Sigmoid colon (tissue), 7 donors: ENCODE results near the gene UBQLNL. TPM values are rescaled to one million over a fixed set of nuclear protein-coding genes. Genes with fewer than 3 reads are reported as not detected.

Source experiments
- DNase-seq: peaks from one replicate; pipeline ENCODE4 v3.0.0-alpha.2; 2019
- H3K27ac ChIP-seq, 4 donors: fragments of 200-600 bp; sonication (generic); one replicate each; pipeline ENCODE4 v1.5.1; 2016 to 2019; ENCODE audit warnings: mild to moderate bottlenecking in 1 of 4
- H3K27me3 ChIP-seq, 3 donors: fragments of 200-600 bp; sonication (generic); one replicate each; pipeline ENCODE4 v1.5.1; 2019; ENCODE audit warnings: mild to moderate bottlenecking in 1 of 3
- H3K36me3 ChIP-seq, 4 donors: fragments of 200-600 bp; sonication (generic); one replicate each; pipeline ENCODE4 v1.5.1; 2016 to 2019
- H3K4me1 ChIP-seq, 4 donors: fragments of 200-600 bp; sonication (generic); one replicate each; pipeline ENCODE4 v1.5.1; 2017 to 2019
- H3K4me3 ChIP-seq, 4 donors: fragments of 200-600 bp; sonication (generic); one replicate each; pipeline ENCODE4 v1.5.1; 2017 to 2019; ENCODE audit warnings: mild to moderate bottlenecking in 2 of 4, moderate library complexity in 1 of 4
- H3K9me3 ChIP-seq, 4 donors: fragments of 200-600 bp in 3 of 4; sonication (generic) in 3 of 4; one replicate each; pipeline versions ENCODE4 v1.5.1 to v1.6.1; 2013 to 2019
- CTCF ChIP-seq, 4 experiments: fragments of 450-650 bp in 3 of 4; fragments of 200-600 bp in 1 of 4; IDR thresholded peaks; one replicate each; pipeline ENCODE4 v1.5.1; 2016 to 2019; ENCODE audit warnings: antibody characterized with exemption in 4 of 4, mild to moderate bottlenecking in 3 of 4, moderate library complexity in 2 of 4
- EP300 ChIP-seq, 4 donors: sonication (generic); formaldehyde crosslinking; IDR thresholded peaks; one replicate each; pipeline ENCODE4 v1.6.1; 2017; ENCODE audit warnings: antibody characterized with exemption in 4 of 4
- POLR2A ChIP-seq, 2 donors: fragments of 450-650 bp; IDR thresholded peaks; one replicate each; pipeline ENCODE4 v1.6.1; 2016; ENCODE audit warnings: antibody characterized with exemption in 2 of 2, mild to moderate bottlenecking in 2 of 2, moderate library complexity in 2 of 2
- POLR2AphosphoS5 ChIP-seq, 4 donors: sonication (generic); formaldehyde crosslinking; IDR thresholded peaks; one replicate each; pipeline ENCODE4 v1.6.1; 2017; ENCODE audit warnings: antibody characterized with exemption in 4 of 4
- WGBS, 2 donors: extraction: QIAGEN DNeasy Blood & Tissue Kit; methylation state at CpG; one replicate each; pipeline ENCODE4 v1.1.7; 2013; 5-methylcytosine and 5-hydroxymethylcytosine counted together
- intact Hi-C: fragments of 100-400 bp; cut with DNase I; formaldehyde crosslinking; loops from one replicate; pipeline ENCODE4 v1.15.1; 2023
- polyA plus RNA-seq, 3 donors: library from polyadenylated mRNA; stranded (reverse); fragments of 200-250 nt; gene quantifications; one replicate each; pipeline ENCODE4 v1.2.3, GENCODE V29; 2013
- total RNA-seq, 4 donors: library from RNA; depleted of rRNA; stranded (reverse); fragments of >200 nt; gene quantifications; one replicate each; pipeline ENCODE4 v1.1.0, GENCODE V29; 2016
- donor health status: healthy with polysubstance abuse.
- donor health status: Bipolar disorder and iron deficiency.
- donor health status: healthy.

Gene UBQLNL
- total and polyA plus RNA-seq, 7 donors, result 0.34 to 1.7 (median 0.54) TPM; not detected in 2

GRCh38 chr11:5488798-5489399 lies 27.6 kb downstream of the UBQLNL start:
- H3K36me3 ChIP-seq, result no peaks in the 10 kb centered on the region
- DNase-seq, result no peak
- intact Hi-C loops, result no loop called here
- H3K9me3 ChIP-seq, result no peaks in the 10 kb centered on the region
- 95 to 97% methylated on average over 4 of the region's 4 CpGs for WGBS, 2 donors
- H3K4me3 ChIP-seq, result no peak overlapping the region
- no peak overlapping the region for H3K27ac ChIP-seq
- H3K4me1 ChIP-seq, result no peaks in the 10 kb centered on the region
- H3K27me3 ChIP-seq, result no peaks in the 10 kb centered on the region
- TF ChIP-seq POLR2A (IDR thresholded peaks at IDR 0.05), result no peak
- TF ChIP-seq CTCF (IDR thresholded peaks at IDR 0.05), result no peak
- TF ChIP-seq EP300 (IDR thresholded peaks at IDR 0.05), result no peak
- TF ChIP-seq POLR2AphosphoS5 (IDR thresholded peaks at IDR 0.05), result no peak

GRCh38 chr11:5488385-5488784 lies 28.1 kb downstream of the UBQLNL start, which contains the start of gene OR52D1:
TSS of gene OR52D1 (plus strand) at chr11:5488685. CDS start at chr11:5488707, 22 bp downstream.
- TF ChIP-seq POLR2A (IDR thresholded peaks at IDR 0.05) (no peak), CTCF (IDR thresholded peaks at IDR 0.05) (no peak), EP300 (IDR thresholded peaks at IDR 0.05) (no peak), POLR2AphosphoS5 (IDR thresholded peaks at IDR 0.05) (no peak)
- no peak for DNase-seq
- no peak within 1 kb of the TSS for H3K4me3 ChIP-seq
- no peak within 1 kb of the TSS for H3K27ac ChIP-seq
- H3K36me3 ChIP-seq, result no peaks in the 10 kb centered on the region
- intact Hi-C loops, result no loop called here
- H3K4me1 ChIP-seq, result no peaks in the 10 kb centered on the region
- no peaks in the 10 kb centered on the region for H3K9me3 ChIP-seq
- no peaks in the 10 kb centered on the region for H3K27me3 ChIP-seq

- TF ChIP-seq CTCF (IDR thresholded peaks at IDR 0.05) (no peak), POLR2A (IDR thresholded peaks at IDR 0.05) (no peak)
- H3K27me3 ChIP-seq, result no peaks in the 10 kb centered on the region
- intact Hi-C loops, result no loop called here
These were observed 30.1 kb downstream of the UBQLNL start for GRCh38 chr11:5486421-5486820.

GRCh38 chr11:5486003-5486402 lies 30.5 kb downstream of the UBQLNL start:
- TF ChIP-seq CTCF (IDR thresholded peaks at IDR 0.05), result no peak
- H3K4me1 ChIP-seq, result no peaks in the 10 kb centered on the region
- DNase-seq, result no peak
- intact Hi-C loops, result no loop called here
- 77 to 86% methylated on average over 3 of the region's 3 CpGs for WGBS, 2 donors
- no peak overlapping the region for H3K4me3 ChIP-seq
- no peaks in the 10 kb centered on the region for H3K27me3 ChIP-seq
- no peak overlapping the region for H3K27ac ChIP-seq
- H3K36me3 ChIP-seq, result no peaks in the 10 kb centered on the region
- H3K9me3 ChIP-seq, result no peaks in the 10 kb centered on the region

More at GRCh38 chr11:5486421-5486820, 30.1 kb downstream of the UBQLNL start:
- Histone ChIP-seq H3K27ac (no peak overlapping the region), H3K4me3 (no peak overlapping the region), H3K9me3 (no peaks in the 10 kb centered on the region), H3K4me1 (no peaks in the 10 kb centered on the region), H3K36me3 (no peaks in the 10 kb centered on the region)
- no peak for DNase-seq
- WGBS, 2 donors, result 53 to 56% methylated on average over 3 of the region's 3 CpGs

- DNase-seq, result no peak
- intact Hi-C loops, result loop anchor here (2.0 kb wide), 1 partner anchor 332 kb away; the partner anchor contains the start of gene OR52N2
- WGBS, 2 donors, result 33 to 44% methylated on average over 2 of the region's 2 CpGs
These were observed 40.2 kb downstream of the UBQLNL start for GRCh38 chr11:5476186-5476819.

More at GRCh38 chr11:5476186-5476819, 40.2 kb downstream of the UBQLNL start:
- H3K27me3 ChIP-seq, result no peaks in the 10 kb centered on the region
- H3K4me1 ChIP-seq, result no peaks in the 10 kb centered on the region
- H3K9me3 ChIP-seq, result no peaks in the 10 kb centered on the region
- TF ChIP-seq EP300 (IDR thresholded peaks at IDR 0.05) (no peak), POLR2A (IDR thresholded peaks at IDR 0.05) (no peak), CTCF (IDR thresholded peaks at IDR 0.05) (peak in 3 of 4 experiments; percentile 45 to 71 (median 64)), POLR2AphosphoS5 (IDR thresholded peaks at IDR 0.05) (no peak)
- no peaks in the 10 kb centered on the region for H3K36me3 ChIP-seq
- no peak overlapping the region for H3K4me3 ChIP-seq
- H3K27ac ChIP-seq, result no peak overlapping the region
